RWPE2 (cell line): ENCODE data around the gene PCBP1.

Experiments
- ATAC-seq: fragments of 200-7000 bp; cut with Tn5 transposase; 3 replicates; pipeline ENCODE4 v1.9.1; 2021; ENCODE audit warnings: low read depth
- DNase-seq: peaks from one replicate; pipeline ENCODE4 v3.0.0-alpha.2; 2020; ENCODE audit warnings: low spot score
- H3K27ac ChIP-seq: fragments of 450-650 bp; 2 replicates; pipeline ENCODE4 v1.5.1; 2017; ENCODE audit warnings: mild to moderate bottlenecking; ENCODE audit not compliant: poor library complexity, severe bottlenecking
- H3K27me3 ChIP-seq: fragments of 250-450 bp; sonication (Bioruptor Pico); 2 replicates; pipeline ENCODE4 v1.5.1; 2021; ENCODE audit warnings: mild to moderate bottlenecking, moderate library complexity; ENCODE audit not compliant: insufficient read depth, poor library complexity, severe bottlenecking
- H3K36me3 ChIP-seq: fragments of 250-450 bp; sonication (Bioruptor Pico); 2 replicates; pipeline ENCODE4 v1.5.1; 2020; ENCODE audit warnings: low read depth, mild to moderate bottlenecking, moderate library complexity
- H3K4me1 ChIP-seq: fragments of 250-450 bp; sonication (Bioruptor Pico); 2 replicates; pipeline ENCODE4 v1.5.1; 2021; ENCODE audit warnings: mild to moderate bottlenecking, moderate library complexity; ENCODE audit not compliant: insufficient read depth, poor library complexity, severe bottlenecking
- H3K4me3 ChIP-seq: fragments of 250-450 bp; sonication (Bioruptor Pico); 2 replicates; pipeline ENCODE4 v1.5.1; 2021; ENCODE audit warnings: mild to moderate bottlenecking, moderate library complexity; ENCODE audit not compliant: severe bottlenecking
- H3K9me3 ChIP-seq: fragments of 250-450 bp; sonication (Bioruptor Pico); 2 replicates; pipeline ENCODE4 v1.5.1; 2021; ENCODE audit warnings: mild to moderate bottlenecking, moderate library complexity; ENCODE audit not compliant: severe bottlenecking
- CTCF ChIP-seq: fragments of 450-650 bp; IDR thresholded peaks from one replicate; pipeline ENCODE4 v1.5.1; 2017; ENCODE audit warnings: mild to moderate bottlenecking, moderate library complexity; ENCODE audit not compliant: poor library complexity, severe bottlenecking

The PCBP1 gene

DNA sequence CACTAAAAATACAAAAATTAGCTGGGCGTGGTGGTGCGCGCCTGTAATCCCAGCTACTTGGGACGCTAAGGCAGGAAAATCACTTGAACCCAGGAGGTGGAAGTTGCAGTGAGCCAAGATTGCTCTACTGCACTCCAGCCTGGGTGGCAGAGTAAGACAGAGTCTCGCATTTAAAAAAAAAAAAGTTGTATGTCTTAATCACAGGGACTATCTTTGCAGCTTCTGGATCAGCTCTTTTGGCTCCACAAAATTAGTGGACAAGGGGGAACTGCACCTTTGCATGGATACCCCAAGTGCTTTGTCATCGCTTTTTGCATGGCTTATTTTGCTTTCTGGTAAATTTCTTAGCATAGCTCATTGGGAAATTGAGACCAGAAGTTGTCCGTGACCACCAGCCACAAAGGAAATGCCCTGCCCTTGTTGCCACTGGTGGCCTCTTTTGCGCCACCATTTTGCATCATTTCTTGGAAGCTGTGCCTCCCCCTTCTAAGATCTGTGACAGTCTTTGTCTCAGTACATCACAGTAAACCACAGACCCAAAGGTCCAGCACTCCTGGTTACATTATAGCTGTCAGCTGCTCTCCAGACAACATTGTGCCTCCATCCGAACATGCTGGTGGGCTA, 43.9 kb upstream of the PCBP1 start:
- Histone ChIP-seq H3K9me3 (no peaks in the 10 kb centered on the region), H3K36me3 (no peaks in the 10 kb centered on the region), H3K27me3 (no peaks in the 10 kb centered on the region), H3K27ac (no peak overlapping the region), H3K4me1 (no peaks in the 10 kb centered on the region), H3K4me3 (no peak overlapping the region)
- TF ChIP-seq CTCF: no peak
- DNase-seq (no peak), ATAC-seq (no peak)

DNA sequence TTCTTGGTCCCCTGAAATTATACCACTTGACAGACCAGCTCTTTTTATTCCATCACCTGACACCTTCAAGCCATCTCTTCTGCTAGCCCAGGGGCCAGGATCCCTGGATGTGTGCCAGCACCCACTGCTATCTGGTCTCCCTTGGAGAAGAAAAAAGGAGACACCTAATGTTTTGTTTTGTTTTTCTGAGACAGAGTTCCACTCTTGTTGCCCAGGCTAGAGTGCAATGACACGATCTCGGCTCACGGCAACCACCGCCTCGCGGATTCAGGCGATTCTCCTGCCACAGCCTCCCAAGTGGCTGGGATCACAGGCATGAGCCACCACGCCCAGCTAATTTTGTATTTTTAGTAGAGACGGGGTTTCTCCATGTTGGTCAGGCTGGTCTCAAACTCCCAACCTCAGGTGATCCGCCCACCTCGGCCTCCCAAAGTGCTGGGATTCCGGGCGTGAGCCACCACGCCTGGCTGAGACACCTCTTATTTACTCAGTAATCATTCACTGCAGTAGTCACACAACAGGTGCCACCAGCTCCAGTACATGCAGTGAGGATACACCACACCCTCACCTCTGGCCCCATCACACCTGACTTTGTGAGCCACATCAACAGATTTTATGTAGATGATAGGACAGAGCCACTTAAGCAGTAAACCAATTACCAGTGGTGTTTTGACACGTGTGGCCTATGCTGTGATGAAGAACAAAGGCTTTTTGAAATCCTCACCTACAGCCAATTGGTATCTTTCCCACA, 42.8 kb upstream of the PCBP1 start:
- no peaks in the 10 kb centered on the region for H3K4me1 ChIP-seq
- no peak overlapping the region for H3K4me3 ChIP-seq
- TF ChIP-seq CTCF: no peak
- no peaks in the 10 kb centered on the region for H3K9me3 ChIP-seq
- ATAC-seq: no peak
- no peaks in the 10 kb centered on the region; the same call in 1 of the 2 replicates for H3K36me3 ChIP-seq
- no peak for DNase-seq
- no peak overlapping the region for H3K27ac ChIP-seq
- no peaks in the 10 kb centered on the region for H3K27me3 ChIP-seq

DNA sequence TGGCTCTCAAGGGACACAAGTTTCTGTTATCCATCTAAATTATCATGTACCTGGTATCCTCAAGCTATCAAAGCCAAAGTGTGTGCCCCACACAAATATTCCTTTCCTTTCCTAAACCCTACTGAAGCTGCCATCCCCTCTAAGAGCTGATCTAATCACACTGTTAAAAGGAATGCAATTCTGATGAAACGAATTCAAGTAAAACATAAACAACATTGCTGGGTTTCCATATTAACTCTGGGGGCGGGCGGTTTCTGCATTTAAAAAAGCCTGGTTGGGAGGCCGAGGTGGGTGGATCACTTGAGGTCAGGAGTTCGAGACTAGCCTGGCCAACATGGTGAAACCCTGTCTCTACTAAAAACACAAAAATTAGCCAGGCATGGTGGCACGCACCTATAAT, 41.9 kb upstream of the PCBP1 start:
- no peak for DNase-seq
- no peak for TF ChIP-seq CTCF
- ATAC-seq: no peak
- Histone ChIP-seq H3K4me1 (no peaks in the 10 kb centered on the region), H3K36me3 (peaks cover 6% of the 10 kb centered on the region), H3K9me3 (no peaks in the 10 kb centered on the region), H3K27ac (no peak overlapping the region), H3K4me3 (no peak overlapping the region), H3K27me3 (no peaks in the 10 kb centered on the region)

DNA sequence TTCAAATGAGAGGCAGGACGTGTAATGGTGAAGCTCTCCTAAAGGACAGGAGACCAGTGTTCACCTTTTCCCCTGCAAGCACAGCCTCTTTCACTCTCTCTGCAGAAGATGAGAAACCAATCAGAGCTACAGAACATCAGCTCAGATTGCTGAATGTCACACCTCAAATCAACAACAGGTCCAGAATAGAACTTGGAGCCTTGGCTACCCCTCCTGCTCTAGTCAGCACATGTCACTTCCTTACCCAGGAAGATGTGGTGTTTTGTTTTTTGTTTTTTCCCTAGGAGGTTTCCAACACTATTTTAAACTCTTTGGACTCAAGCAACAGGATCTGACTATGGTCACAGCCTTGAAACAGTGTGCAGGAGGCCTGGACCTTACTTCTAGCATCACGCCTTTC, 41.3 kb upstream of the PCBP1 start:
- H3K4me1 ChIP-seq: no peaks in the 10 kb centered on the region
- DNase-seq: no peak

More for the DNA sequence above, 41.3 kb upstream of the PCBP1 start:
- Histone ChIP-seq H3K9me3 (no peaks in the 10 kb centered on the region), H3K36me3 (peaks cover 11% of the 10 kb centered on the region), H3K27ac (no peak overlapping the region), H3K4me3 (no peak overlapping the region), H3K27me3 (no peaks in the 10 kb centered on the region)
- no peak for TF ChIP-seq CTCF
- no peak for ATAC-seq
